Large intestine (tissue), 3 donors: Measurements from ENCODE around the gene GON4L. TPM values are rescaled to one million over a fixed set of nuclear protein-coding genes. Genes with fewer than 3 reads are reported as not detected.
A peak's percentile ranks its signal among the peaks of the same experiment; 100 is the strongest.
"Not testable (repeated sequence)": the region's sequence is repeated elsewhere in the genome, so short reads cannot be mapped to it uniquely, and the experiment has no call there.

Experiments used
- DNase-seq, 2 donors: peaks; one replicate each; pipeline versions ENCODE4 v3.0.0 to v3.0.0-alpha.2; 2013
- H3K27ac ChIP-seq: one replicate; pipeline ENCODE4 v1.5.1; 2013; ENCODE audit warnings: low read length
- H3K27me3 ChIP-seq: 2 replicates; pipeline ENCODE4 v1.6.1; 2013; ENCODE audit warnings: low read length; ENCODE audit not compliant: control insufficient read depth, insufficient read depth
- H3K36me3 ChIP-seq: 2 replicates; pipeline ENCODE4 v1.6.1; 2013; ENCODE audit warnings: low read length; ENCODE audit not compliant: control insufficient read depth, insufficient read depth
- H3K4me1 ChIP-seq: one replicate; pipeline ENCODE4 v1.6.1; 2013; ENCODE audit warnings: low read length; ENCODE audit not compliant: control insufficient read depth, insufficient read depth
- H3K4me3 ChIP-seq: one replicate; pipeline ENCODE4 v1.5.1; 2013; ENCODE audit warnings: low read length
- H3K9me3 ChIP-seq: one replicate; pipeline ENCODE4 v1.6.1; 2013; ENCODE audit warnings: mild to moderate bottlenecking, low read depth, low read length, moderate library complexity; ENCODE audit not compliant: control insufficient read depth
- WGBS: methylation state at CpG from one replicate; pipeline ENCODE4 v1.1.5; 2013; ENCODE audit warnings: low lambda C conversion rate; ENCODE audit not compliant: insufficient coverage; 5-methylcytosine and 5-hydroxymethylcytosine counted together
- polyA plus RNA-seq: library from polyadenylated mRNA; unstranded; fragments of 120-200 nt; gene quantifications from one replicate; pipeline ENCODE4 v1.2.1, GENCODE V29; 2013

Gene GON4L
- polyA plus RNA-seq, 1 donor: 51.0 TPM

GRCh38 chr1:155793213-155793612 is 63.8 kb downstream of the GON4L start:
- DNase-seq: no peak
- Histone ChIP-seq H3K4me3 (no peak overlapping the region), H3K27ac (no peak overlapping the region), H3K36me3 (peaks cover 43% of the 10 kb centered on the region), H3K27me3 (no peaks in the 10 kb centered on the region), H3K4me1 (no peaks in the 10 kb centered on the region), H3K9me3 (no peaks in the 10 kb centered on the region)
- WGBS: 56% methylated on average over 1 of the region's 1 CpG

- no peak overlapping the region for H3K4me3 ChIP-seq
- DNase-seq: no peak
- H3K36me3 ChIP-seq: peaks cover 43% of the 10 kb centered on the region
- no peak overlapping the region for H3K27ac ChIP-seq
- H3K9me3 ChIP-seq: no peaks in the 10 kb centered on the region
- 80% methylated on average over 2 of the region's 3 CpGs for whole genome bisulfite sequencing
- no peaks in the 10 kb centered on the region for H3K27me3 ChIP-seq
- H3K4me1 ChIP-seq: no peaks in the 10 kb centered on the region
These were observed 79.4 kb downstream of the GON4L start for GRCh38 chr1:155777582-155777981.

GRCh38 chr1:155776414-155776813 is 80.6 kb downstream of the GON4L start:
- H3K36me3 ChIP-seq: peaks cover 47% of the 10 kb centered on the region
- no CpG with 5 or more reads among the region's 4 CpGs for WGBS

GRCh38 chr1:155773221-155773620 is 83.8 kb downstream of the GON4L start:
- Histone ChIP-seq H3K4me1 (no peaks in the 10 kb centered on the region), H3K9me3 (no peaks in the 10 kb centered on the region), H3K36me3 (peaks cover 66% of the 10 kb centered on the region), H3K27ac (no peak overlapping the region), H3K4me3 (no peak overlapping the region), H3K27me3 (no peaks in the 10 kb centered on the region)
- WGBS: 78% methylated on average over 1 of the region's 2 CpGs
- DNase-seq: no peak

More at GRCh38 chr1:155776414-155776813, 80.6 kb downstream of the GON4L start:
- DNase-seq: no peak
- H3K9me3 ChIP-seq: no peaks in the 10 kb centered on the region
- no peaks in the 10 kb centered on the region for H3K4me1 ChIP-seq
- no peak overlapping the region for H3K27ac ChIP-seq
- H3K27me3 ChIP-seq: no peaks in the 10 kb centered on the region
- H3K4me3 ChIP-seq: no peak overlapping the region

- peaks cover 71% of the 10 kb centered on the region for H3K36me3 ChIP-seq
- H3K9me3 ChIP-seq: no peaks in the 10 kb centered on the region
- no peaks in the 10 kb centered on the region for H3K4me1 ChIP-seq
- 94% methylated on average over 3 of the region's 5 CpGs for WGBS
- no peaks in the 10 kb centered on the region for H3K27me3 ChIP-seq
- no peak for DNase-seq
- no peak overlapping the region for H3K4me3 ChIP-seq
- H3K27ac ChIP-seq: no peak overlapping the region
These were observed 87.8 kb downstream of the GON4L start for GRCh38 chr1:155769257-155769656.

GRCh38 chr1:155767399-155767989 is 89.5 kb downstream of the GON4L start:
- WGBS: 100% methylated on average over 2 of the region's 5 CpGs
- not testable (repeated sequence) for DNase-seq, H3K4me3 ChIP-seq, H3K9me3 ChIP-seq, H3K27ac ChIP-seq, H3K4me1 ChIP-seq, H3K27me3 ChIP-seq
- H3K36me3 ChIP-seq: peaks cover 74% of the 10 kb centered on the region

GRCh38 chr1:155763989-155764388 is 93.0 kb downstream of the GON4L start:
- H3K9me3 ChIP-seq, H3K27ac ChIP-seq, H3K27me3 ChIP-seq, H3K4me3 ChIP-seq, DNase-seq: not testable (repeated sequence)
- peaks cover 11% of the 10 kb centered on the region for H3K4me1 ChIP-seq
- H3K36me3 ChIP-seq: peaks cover 75% of the 10 kb centered on the region
- WGBS: no CpG with 5 or more reads among the region's 7 CpGs

GRCh38 chr1:155763090-155763815 is 93.8 kb downstream of the GON4L start:
- Histone ChIP-seq H3K36me3 (peaks cover 76% of the 10 kb centered on the region), H3K4me1 (peaks cover 11% of the 10 kb centered on the region)
- not testable (repeated sequence) for H3K27me3 ChIP-seq, H3K27ac ChIP-seq, H3K4me3 ChIP-seq, H3K9me3 ChIP-seq
- DNase-seq: peak in 1 of 2 donors; percentile 34
- WGBS: 100% methylated on average over 1 of the region's 6 CpGs

GRCh38 chr1:155761736-155762405 is 95.1 kb downstream of the GON4L start:
- peaks cover 15% of the 10 kb centered on the region for H3K4me1 ChIP-seq
- peak; percentile 54 to 72 for DNase-seq
- H3K27me3 ChIP-seq: no peaks in the 10 kb centered on the region
- H3K36me3 ChIP-seq: peaks cover 75% of the 10 kb centered on the region
- 40% methylated on average over 1 of the region's 11 CpGs for WGBS
- H3K4me3 ChIP-seq: no peak overlapping the region
- H3K9me3 ChIP-seq: no peaks in the 10 kb centered on the region
- peak overlapping the region; percentile 59 for H3K27ac ChIP-seq

- Histone ChIP-seq H3K27me3 (no peaks in the 10 kb centered on the region), H3K4me1 (peaks cover 23% of the 10 kb centered on the region), H3K27ac (no peak overlapping the region), H3K9me3 (no peaks in the 10 kb centered on the region), H3K36me3 (peaks cover 73% of the 10 kb centered on the region), H3K4me3 (no peak overlapping the region)
- no peak for DNase-seq
- 100% methylated on average over 1 of the region's 2 CpGs for WGBS
These were observed 96.1 kb downstream of the GON4L start for GRCh38 chr1:155760751-155761475.
